22Rv1 (cell line): ENCODE results near the gene PRDM16.

Experiments used
- H3K27ac ChIP-seq: fragments of 450-650 bp; 2 replicates; pipeline ENCODE4 v1.5.1; 2017
- CTCF ChIP-seq: fragments of 450-650 bp; IDR thresholded peaks from 2 replicates; pipeline ENCODE4 v1.5.1; 2017; ENCODE audit warnings: mild to moderate bottlenecking
- ZFX ChIP-seq: fragments of 450-650 bp; IDR thresholded peaks from 2 replicates; pipeline ENCODE4 v1.6.1; 2017; ENCODE audit warnings: antibody characterized with exemption, borderline replicate concordance

Gene PRDM16

GRCh38 chr1:3134381-3135072, 65.5 kb downstream of the PRDM16 start:
- TF ChIP-seq ZFX = no peak
- no peak for TF ChIP-seq CTCF

GRCh38 chr1:3135073-3135702, 66.2 kb downstream of the PRDM16 start:
- TF ChIP-seq CTCF = no peak
- TF ChIP-seq ZFX = no peak
- no peak overlapping the region for H3K27ac ChIP-seq

More at GRCh38 chr1:3134381-3135072, 65.5 kb downstream of the PRDM16 start:
- H3K27ac ChIP-seq = no peak overlapping the region

GRCh38 chr1:3135744-3136455, 66.9 kb downstream of the PRDM16 start:
- no peak for TF ChIP-seq ZFX
- TF ChIP-seq CTCF = no peak

GRCh38 chr1:3136532-3136931, 67.5 kb downstream of the PRDM16 start:
- no peak for TF ChIP-seq ZFX
- no peak for TF ChIP-seq CTCF
- H3K27ac ChIP-seq = no peak overlapping the region

More at GRCh38 chr1:3135744-3136455, 66.9 kb downstream of the PRDM16 start:
- H3K27ac ChIP-seq = no peak overlapping the region

- H3K27ac ChIP-seq = no peak overlapping the region
- TF ChIP-seq CTCF (no peak), ZFX (no peak)
Measured at GRCh38 chr1:3137111-3138100, 68.4 kb downstream of the PRDM16 start.

GRCh38 chr1:3138623-3139151, 69.7 kb downstream of the PRDM16 start:
- H3K27ac ChIP-seq = no peak overlapping the region
- no peak for TF ChIP-seq ZFX
- TF ChIP-seq CTCF = no peak
